G401.6 (cell line): Measurements from ENCODE around the gene PMF1.

Experiments used
- FAIRE-seq: peaks from 2 replicates; lab custom pipeline; 2012; peaks lifted over from hg19 to GRCh38; lab: Jason Lieb, UNC

The PMF1 gene

GRCh38 chr1:156238248-156238647 lies 25.4 kb downstream of the PMF1 start:
- FAIRE-seq: no peak

DNA sequence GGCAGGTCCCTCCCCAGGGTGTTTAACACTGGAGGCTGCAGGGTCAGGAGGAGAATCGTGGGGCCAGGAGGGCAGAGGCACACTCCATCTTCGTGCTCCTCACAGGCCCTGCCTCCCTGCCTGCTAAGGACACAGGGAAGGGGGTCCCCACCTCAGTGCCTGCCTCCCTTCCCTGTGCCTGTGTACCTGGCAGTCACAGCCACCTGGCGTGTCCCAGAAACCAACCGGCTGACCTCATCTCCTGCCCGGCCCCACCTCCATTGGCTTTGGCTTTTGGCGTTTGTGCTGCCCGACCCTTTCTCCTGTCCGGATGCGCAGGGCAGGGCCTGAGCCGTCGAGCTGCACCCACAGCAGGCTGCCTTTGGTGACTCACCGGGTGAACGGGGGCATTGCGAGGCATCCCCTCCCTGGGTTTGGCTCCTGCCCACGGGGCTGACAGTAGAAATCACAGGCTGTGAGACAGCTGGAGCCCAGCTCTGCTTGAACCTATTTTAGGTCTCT lies 28.6 kb downstream of the PMF1 start:
- FAIRE-seq: no peak

- no peak for FAIRE-seq
Measured at GRCh38 chr1:156241926-156242325, 29.1 kb downstream of the PMF1 start, which contains the start of gene BGLAP. TSS of gene BGLAP (plus strand) at chr1:156242184. CDS start at chr1:156242232, 48 bp downstream.

DNA sequence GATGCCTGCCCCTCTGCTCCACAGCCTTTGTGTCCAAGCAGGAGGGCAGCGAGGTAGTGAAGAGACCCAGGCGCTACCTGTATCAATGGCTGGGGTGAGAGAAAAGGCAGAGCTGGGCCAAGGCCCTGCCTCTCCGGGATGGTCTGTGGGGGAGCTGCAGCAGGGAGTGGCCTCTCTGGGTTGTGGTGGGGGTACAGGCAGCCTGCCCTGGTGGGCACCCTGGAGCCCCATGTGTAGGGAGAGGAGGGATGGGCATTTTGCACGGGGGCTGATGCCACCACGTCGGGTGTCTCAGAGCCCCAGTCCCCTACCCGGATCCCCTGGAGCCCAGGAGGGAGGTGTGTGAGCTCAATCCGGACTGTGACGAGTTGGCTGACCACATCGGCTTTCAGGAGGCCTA lies 29.9 kb downstream of the PMF1 start:
- no peak for FAIRE-seq

DNA sequence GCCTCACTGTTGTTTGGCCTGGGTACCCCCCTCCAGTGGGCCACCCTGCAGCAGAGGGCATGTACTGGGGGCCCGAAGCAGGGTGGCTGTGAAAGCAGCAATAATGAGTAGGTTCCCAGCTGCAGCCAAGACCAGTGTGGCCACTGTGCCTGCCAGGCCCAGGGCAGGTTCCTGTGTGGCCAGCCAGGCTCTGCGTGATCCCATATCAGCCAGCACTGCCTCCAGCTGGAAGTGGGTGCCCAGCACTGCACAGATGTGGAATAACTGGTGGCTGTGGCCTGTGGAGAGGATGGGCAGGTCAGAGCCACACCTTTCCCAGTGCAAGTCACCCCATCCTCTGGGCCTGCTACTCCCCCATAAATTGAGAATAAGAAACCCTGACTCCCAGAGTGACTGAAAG lies 31.3 kb downstream of the PMF1 start:
- FAIRE-seq: no peak

DNA sequence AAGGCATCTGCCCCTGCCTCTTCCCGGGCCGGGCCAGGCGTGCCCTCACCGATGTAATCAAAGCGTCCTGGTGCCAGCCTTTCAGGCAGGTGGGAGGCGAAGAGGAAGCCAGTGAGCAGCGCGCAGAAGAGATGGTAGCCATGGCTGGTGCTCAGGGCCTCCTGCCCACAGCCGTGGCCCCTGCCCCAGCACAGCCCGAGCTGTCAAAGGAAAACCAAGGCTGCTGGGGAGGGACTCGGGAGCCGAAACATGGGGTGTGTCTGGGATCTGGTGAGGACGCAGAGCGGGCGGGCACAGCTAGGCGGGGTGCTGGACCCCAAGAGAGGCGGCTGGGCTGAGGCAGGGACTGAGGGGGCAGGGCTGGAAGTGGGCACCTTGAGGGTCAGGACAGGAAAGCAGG lies 31.9 kb downstream of the PMF1 start:
- FAIRE-seq: no peak

DNA sequence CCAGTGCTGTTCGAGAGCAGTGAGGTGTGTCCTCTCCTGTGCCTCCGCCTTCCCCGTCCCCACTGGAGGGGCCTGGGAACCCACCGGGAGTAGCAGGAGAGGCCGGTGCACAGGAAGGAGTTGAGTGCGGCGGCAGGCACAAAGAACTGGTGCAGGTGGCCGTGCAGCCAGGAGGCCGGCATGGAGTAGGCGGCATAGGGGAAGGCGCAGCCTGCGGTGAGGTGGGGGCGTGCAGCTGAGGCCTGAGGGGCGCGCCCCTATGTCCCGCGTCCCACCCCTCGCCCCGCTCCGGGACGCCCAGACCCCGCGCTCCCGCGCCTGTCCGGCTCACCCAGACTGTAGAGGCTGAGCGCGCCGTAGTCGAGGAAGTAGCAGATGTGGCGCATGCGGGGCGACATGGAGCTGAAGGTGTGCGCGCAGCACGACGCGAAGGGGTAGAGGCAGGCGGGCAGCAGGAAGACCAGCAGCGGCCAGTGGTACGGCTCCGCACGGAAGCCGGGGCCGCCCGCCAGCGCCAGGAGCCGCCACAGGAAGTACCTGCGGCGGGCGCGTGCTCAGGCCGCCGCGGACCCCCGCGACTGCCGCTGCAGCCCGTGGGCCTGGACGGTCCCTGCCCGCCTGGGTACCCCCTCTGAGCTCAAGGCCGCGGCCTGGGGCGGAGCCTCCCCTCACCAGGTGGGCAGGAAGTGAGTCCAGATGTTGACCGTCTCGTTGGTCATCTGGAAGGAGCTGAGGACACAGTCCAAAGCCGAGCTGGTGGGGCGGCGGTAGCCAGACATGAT lies 32.8 kb downstream of the PMF1 start:
- FAIRE-seq: no peak

DNA sequence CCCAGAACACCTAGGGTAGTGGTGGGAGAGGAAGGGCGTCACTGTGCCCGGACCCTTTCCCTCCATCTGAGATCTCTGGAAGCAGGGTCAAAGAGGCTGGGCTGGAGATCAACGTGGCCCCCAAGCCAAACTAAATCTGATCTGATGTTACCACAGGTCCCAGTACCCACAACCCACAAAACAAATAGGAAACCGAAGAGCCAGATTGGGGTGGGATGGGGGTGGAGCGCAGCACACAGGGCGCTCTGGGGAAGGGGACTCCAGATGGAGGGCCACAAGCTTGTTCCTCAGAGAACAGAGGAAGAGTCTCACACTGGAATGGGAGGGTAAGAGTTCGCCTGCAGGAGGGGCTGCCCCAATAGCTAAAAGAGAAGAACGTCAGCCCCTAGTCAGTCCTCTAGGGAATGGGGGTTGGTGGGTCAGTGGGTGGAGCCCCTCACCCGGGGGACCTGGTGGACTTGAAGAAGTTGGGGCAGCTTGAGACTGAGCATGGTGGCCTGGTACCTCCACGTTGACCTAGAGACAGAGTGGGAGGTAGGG lies 33.5 kb downstream of the PMF1 start:
- FAIRE-seq: no peak

DNA sequence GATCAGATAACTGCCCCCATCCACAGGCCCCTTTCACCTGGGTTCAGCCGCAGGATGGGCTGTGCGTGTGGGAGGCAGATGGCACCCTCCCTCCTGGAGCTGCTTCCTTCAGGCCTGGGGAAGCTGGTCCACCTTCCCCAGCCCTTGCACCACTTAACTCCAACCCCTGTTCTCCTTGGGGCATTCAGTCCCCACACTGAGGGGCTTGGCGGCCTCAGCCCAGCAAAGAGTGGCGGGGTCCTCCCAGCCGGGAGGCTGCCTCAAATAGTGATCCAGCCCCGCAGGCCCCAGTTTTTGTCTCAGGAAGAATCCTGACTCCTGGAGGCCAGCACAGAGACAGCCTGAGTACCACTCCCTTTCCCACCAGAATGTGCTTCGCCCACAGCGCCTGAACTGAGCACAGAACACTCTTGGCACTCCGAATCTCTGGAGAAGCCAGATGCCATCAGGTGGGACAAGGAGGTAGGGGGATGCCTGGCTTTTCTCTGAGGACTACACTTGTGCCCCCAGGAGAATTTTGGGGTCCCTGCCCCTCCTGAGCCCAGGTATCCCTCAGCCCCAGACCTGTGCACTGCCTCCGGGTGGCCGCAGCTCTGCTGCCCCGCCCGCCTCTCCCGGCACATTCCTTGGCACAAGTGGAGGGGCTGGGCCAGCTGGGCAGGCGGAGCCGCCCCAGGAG lies 34.1 kb downstream of the PMF1 start:
- FAIRE-seq: no peak

DNA sequence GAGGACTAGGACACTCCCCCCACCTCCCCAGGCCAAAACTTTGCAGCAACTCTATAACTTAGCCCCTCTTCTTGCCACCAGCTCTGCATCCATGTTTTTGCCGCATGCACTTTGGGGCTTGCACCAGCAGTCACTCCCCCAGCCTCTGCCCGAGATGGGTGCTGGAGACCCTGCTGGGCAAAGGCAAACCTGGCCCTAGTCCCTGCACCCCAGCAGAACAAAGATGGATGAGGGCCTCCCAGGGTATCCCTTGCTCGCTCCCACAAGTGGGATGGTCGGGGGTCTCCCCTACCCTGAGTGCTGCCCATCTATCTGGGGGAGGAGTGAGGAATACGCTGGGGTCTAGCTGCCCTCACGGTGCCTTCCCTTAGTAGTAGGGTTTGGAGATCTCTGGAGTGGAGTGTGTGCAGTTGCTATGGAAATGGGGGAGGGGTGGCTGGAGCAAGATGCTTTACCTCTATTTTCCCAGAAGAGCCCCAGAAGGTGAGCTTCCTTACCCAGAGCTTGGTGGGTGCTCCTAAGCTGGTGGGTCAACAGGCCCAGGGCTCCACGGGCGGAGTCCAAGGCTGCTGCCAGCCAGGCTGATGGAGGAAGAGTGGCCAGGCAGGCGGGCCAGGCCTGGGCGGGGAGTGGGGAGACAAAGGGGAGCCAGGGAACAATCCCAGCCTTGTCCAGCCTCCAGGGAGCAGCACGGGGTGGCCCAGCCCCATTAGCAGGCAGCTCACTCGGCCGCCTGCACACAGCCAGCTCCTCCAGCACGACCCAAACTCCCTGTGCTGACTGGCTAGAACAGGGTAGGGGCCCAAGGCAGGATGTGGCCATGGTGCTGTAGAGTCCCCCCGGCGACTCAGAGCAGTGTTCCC lies 34.9 kb downstream of the PMF1 start, which contains the start of gene PAQR6:
Gene PAQR6 (minus strand): TSS at position 597 of the 863 bp plus-strand sequence. CDS start 1,325 bp downstream, outside the sequence.
- no peak for FAIRE-seq

DNA sequence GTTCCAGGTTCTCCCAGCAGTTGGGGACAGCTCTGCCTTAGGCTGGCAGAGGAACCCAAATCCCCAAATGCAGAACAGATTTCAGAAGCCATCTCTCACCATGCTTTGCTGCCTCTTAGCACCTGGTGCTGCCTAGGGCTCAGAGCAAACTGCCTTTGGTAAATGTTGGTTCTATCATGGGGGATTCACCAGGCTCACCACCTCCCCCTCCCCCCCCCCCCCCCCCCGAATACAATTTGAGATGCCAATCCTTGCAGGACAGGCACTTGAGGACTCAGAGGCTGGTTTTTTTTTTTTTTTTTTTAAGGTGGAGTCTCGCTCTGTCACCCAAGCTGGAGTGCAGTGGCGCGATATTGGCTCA lies 35.5 kb downstream of the PMF1 start:
- FAIRE-seq: no peak

GRCh38 chr1:156249593-156249992 lies 36.8 kb downstream of the PMF1 start:
- no peak for FAIRE-seq

GRCh38 chr1:156251527-156251926 lies 38.7 kb downstream of the PMF1 start:
- no peak for FAIRE-seq

DNA sequence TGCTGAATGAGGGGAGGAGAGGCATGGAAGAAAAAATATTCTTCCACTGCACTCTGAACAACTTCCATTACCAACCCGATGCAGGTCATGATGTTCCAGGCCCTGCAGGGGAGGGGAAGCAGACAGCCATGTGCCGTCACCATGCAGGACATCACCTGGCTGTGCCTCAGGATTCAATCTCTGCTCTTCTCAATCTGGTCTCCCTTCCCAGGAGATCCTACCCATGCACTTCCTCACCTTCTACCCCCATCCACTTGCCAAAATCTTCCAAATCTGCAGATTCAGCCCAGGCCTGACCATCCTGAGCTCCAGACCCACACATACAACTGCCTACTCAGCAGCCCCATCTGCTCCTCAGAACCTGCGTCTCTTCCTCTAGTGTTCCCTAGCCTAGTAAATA lies 40.8 kb downstream of the PMF1 start:
- no peak for FAIRE-seq

GRCh38 chr1:156257711-156258110 lies 44.9 kb downstream of the PMF1 start:
- no peak for FAIRE-seq

GRCh38 chr1:156258859-156259258 lies 46.1 kb downstream of the PMF1 start:
- FAIRE-seq: no peak

DNA sequence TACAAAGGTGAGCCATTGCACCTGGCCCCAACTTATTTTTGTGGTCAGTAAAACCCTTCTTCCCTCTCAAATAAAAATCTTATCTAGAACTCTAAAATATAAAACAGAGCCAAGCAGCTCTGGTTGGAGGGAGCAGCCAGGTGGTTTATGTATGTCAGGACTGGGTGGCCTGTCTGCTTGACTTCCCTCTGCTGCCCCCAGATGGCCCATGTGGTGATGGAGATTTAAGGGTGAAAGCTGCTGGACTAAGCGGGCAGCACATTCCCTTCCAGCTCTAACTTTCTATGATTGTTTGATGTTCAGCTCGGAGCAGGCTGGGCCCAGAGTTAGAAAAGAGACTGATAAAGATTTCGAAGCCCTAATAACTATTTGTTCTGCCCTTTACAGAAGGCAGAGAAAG lies 47.0 kb downstream of the PMF1 start:
- no peak for FAIRE-seq

DNA sequence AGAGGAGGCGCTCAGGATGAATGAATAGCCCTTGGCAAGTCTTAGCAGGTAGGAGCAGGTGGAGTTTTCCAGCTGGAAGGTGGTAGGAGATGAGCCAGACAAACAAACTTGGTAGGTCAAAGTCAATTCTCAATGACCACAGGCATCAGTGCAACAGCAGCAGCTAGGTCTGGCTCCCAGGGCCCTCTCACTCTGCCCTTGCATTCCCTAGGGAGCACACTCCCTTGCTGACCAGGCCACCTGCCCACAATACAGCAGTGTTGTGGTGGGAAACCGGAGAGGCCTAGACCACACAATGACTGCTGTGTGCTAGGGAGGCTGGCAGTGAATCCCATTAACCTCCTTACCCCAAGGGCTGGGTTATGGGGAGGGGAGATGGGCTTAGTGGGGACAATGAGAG lies 48.1 kb downstream of the PMF1 start:
- FAIRE-seq: no peak

DNA sequence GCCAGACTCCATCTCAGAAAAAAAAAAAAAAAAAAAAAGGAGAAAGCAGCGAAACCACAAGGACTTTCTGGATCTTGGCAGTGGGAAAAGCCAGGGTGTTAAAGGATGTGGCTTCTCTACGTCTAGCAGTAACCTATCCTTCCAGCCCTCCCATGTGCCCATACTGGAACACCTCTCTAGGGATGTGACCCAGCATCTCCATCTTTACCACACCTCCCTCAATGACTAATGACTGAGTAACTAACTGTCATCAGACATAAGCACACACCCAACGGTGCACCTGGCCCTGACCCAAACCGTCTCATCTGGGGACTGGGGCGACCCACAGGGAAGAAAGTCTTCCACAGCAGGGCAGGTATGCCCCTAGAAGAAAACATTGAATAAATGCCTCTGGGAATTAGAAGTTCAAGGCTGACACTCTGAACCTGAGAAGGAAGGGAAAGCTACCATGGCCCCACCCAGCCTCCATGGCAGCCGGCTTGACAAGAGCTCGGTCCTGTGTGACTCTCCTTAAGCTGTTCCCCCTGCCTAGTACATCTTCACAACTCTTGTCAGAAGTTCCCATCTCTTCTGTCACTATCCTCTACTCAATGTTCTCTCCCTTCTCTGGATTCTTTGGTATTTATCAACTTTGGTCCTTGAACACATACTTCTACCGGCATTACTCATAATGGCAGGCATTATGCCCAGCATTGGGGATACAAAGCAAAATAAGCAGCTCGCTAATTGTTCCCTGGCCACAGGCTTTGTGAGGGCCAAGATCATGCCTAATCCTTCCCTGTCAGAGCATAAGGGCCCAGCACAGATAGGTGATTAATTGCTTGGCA lies 49.9 kb downstream of the PMF1 start:
- FAIRE-seq: no peak

DNA sequence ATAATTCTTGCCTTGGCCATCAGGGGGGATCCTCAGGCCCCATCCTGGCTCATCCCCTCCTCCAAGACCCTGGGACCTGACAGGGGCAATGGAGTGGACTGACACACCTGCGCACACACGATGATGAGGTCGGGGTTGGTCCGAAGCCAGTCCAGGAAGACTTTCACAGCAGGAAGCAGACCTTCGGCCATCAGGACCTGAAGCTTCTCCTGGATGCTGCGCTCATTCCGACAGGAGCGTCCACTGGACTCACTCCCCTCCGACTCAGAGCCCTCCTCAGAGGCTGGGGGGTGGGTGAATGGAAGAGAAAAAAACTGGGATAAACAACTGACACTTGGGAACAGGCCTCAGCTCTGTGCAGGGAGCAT lies 50.5 kb downstream of the PMF1 start:
- FAIRE-seq: no peak

- no peak for FAIRE-seq
Measured at GRCh38 chr1:156266051-156266450, 53.2 kb downstream of the PMF1 start.

GRCh38 chr1:156268336-156268735 lies 55.5 kb downstream of the PMF1 start:
- FAIRE-seq: no peak
